Measurements from ENCODE around the gene PCMTD2. TPM values are rescaled to one million over a fixed set of nuclear protein-coding genes. Genes with fewer than 3 reads are reported as not detected.

The PCMTD2 gene
- total RNA-seq, 1 experiment from 2014 or later = 52.0 TPM

DNA sequence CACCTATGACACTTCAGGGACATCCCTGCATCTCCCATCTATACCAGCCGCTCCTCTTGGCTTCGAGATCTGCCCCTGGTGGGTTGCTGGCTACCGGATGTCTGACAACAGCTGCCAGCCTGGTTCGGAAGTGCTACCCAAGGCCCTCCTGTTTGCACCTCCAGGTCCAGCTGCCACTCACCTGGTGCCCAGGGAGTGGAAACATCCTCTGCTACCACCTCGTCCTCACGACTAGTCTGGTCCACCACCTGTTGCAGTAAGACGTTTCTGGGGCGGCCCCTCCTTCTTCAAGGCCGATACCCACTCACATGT, 8.3 kb upstream of the PCMTD2 start:
- H3K4me3 Mint-ChIP-seq = no peak overlapping the region

More for the DNA sequence above, 8.3 kb upstream of the PCMTD2 start:
- H3K9me3 ChIP-seq (ENCODE audit: control insufficient read depth, low read depth, low read length) = no peaks in the 10 kb centered on the region
- no peak overlapping the region for H4K8ac ChIP-seq (replicated peaks; ENCODE audit: insufficient read length, low read depth, low read length)
- H2BK12ac ChIP-seq (ENCODE audit: insufficient read length, low read depth, low read length) = no peak overlapping the region
- no peak overlapping the region for H3T11ph ChIP-seq (ENCODE audit: low read length)
- H3K4me1 ChIP-seq (ENCODE audit: insufficient read depth, low read length) = no peaks in the 10 kb centered on the region
- H3K27ac ChIP-seq (ENCODE audit: insufficient read length, low read depth, low read length) = no peak overlapping the region
- TF ChIP-seq, protein P1, sequence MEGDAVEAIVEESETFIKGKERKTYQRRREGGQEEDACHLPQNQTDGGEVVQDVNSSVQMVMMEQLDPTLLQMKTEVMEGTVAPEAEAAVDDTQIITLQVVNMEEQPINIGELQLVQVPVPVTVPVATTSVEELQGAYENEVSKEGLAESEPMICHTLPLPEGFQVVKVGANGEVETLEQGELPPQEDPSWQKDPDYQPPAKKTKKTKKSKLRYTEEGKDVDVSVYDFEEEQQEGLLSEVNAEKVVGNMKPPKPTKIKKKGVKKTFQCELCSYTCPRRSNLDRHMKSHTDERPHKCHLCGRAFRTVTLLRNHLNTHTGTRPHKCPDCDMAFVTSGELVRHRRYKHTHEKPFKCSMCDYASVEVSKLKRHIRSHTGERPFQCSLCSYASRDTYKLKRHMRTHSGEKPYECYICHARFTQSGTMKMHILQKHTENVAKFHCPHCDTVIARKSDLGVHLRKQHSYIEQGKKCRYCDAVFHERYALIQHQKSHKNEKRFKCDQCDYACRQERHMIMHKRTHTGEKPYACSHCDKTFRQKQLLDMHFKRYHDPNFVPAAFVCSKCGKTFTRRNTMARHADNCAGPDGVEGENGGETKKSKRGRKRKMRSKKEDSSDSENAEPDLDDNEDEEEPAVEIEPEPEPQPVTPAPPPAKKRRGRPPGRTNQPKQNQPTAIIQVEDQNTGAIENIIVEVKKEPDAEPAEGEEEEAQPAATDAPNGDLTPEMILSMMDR (conservative IDR thresholded peaks at IDR 0.05) = no peak
- no peaks in the 10 kb centered on the region for H3K23me2 ChIP-seq (ENCODE audit: insufficient read length, low read depth, low read length, poor library complexity, severe bottlenecking)
- H3K27me3 ChIP-seq (ENCODE audit: insufficient read depth, low read length) = no peaks in the 10 kb centered on the region
- peaks cover 46% of the 10 kb centered on the region for H3K27me3 Mint-ChIP-seq (ENCODE audit: low read depth)
- H3K9ac ChIP-seq (ENCODE audit: extremely low read depth, insufficient read length, low read length) = no peak overlapping the region
- no peak overlapping the region for H2BK120ac ChIP-seq (ENCODE audit: low read depth, low read length, poor library complexity, severe bottlenecking)
- H3K56ac ChIP-seq (ENCODE audit: insufficient read length, low read depth, low read length) = no peak overlapping the region
- no peaks in the 10 kb centered on the region for H3K79me1 ChIP-seq (ENCODE audit: insufficient read depth, low read depth, low read length, poor library complexity, severe bottlenecking)
- no peak for DNase-seq
- no peak overlapping the region for H3K4ac ChIP-seq (ENCODE audit: low read depth, low read length)
- H3K14ac ChIP-seq (ENCODE audit: insufficient read depth, low read length) = no peak overlapping the region; the same call in 1 of the 2 replicates
- H3K79me2 ChIP-seq (ENCODE audit: insufficient read depth, low read length) = no peaks in the 10 kb centered on the region
- H3K9me3 Mint-ChIP-seq = no peaks in the 10 kb centered on the region
- no peak overlapping the region for H3K4me2 ChIP-seq (ENCODE audit: insufficient read depth, insufficient read length, low read length)
- H2BK15ac ChIP-seq (ENCODE audit: low read depth, low read length) = no peak overlapping the region
- no peak overlapping the region for H3K23ac ChIP-seq (ENCODE audit: insufficient read length, low read depth, low read length)
- no peak overlapping the region for H4K5ac ChIP-seq (ENCODE audit: insufficient read length, low read depth, low read length)
- peaks cover 0 to under 1% (median 0%) of the 10 kb centered on the region in 3 experiments; a peak in 2 of 7 replicates for H3K36me3 Mint-ChIP-seq (ENCODE audit: insufficient read depth in 1 of 3, low read depth in 3 of 3)
- WGBS (ENCODE audit: extremely low coverage, insufficient read length, low lambda C conversion rate) = no CpG with 5 or more reads among the region's 9 CpGs
- no peak overlapping the region for H2BK5ac ChIP-seq (ENCODE audit: insufficient read length, low read length)
- no peak overlapping the region for H3K18ac ChIP-seq (ENCODE audit: insufficient read length, low read depth, low read length)
- H2AFZ ChIP-seq (ENCODE audit: low read length) = no peak overlapping the region
- no peak overlapping the region for H2AK5ac ChIP-seq (ENCODE audit: insufficient read length, low read length)
- H3K4me1 Mint-ChIP-seq = peaks cover 0 to 3% of the 10 kb centered on the region in 2 experiments; a peak in 1 of 4 replicates
- H3K27ac Mint-ChIP-seq = no peak overlapping the region
- H4K91ac ChIP-seq (ENCODE audit: insufficient read length, low read depth, low read length) = no peak overlapping the region
- no peak overlapping the region for H2BK20ac ChIP-seq (ENCODE audit: low read depth, low read length, poor library complexity, severe bottlenecking)
- no peaks in the 10 kb centered on the region for H4K20me1 ChIP-seq (ENCODE audit: control insufficient read depth, insufficient read depth, insufficient read length)
